Stimulated activated CD4-positive, alpha-beta T cell treated with anti-CD3 and anti-CD28 coated beads, Interleukin-4, amount 100 ng/mL, for 4 hours (primary cell): ENCODE data around the gene ARL6IP1.
"Not testable (repeated sequence)": the region's sequence is repeated elsewhere in the genome, so short reads cannot be mapped to it uniquely, and the experiment has no call there.

Experiments
- DNase-seq, 2 experiments: peaks; one replicate each; pipeline ENCODE4 v3.0.0-alpha.2; 2020

The ARL6IP1 gene

DNA sequence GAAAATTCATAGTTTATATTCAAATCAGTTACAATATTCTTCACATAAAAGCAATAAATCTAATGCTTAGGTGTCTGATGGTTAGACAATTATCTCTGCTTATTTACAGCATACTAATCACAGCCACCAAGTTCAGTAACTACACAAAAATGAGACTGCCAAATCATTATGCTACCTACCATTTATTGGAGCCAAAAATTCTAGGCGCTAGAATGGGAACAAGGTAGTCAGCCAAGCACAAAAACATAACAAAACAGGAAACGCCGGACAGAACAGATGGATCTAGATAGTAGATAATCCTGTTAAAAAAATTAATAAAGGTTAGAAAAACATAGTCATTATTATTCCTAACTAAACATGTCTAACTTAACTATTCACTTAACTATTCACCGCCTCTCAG is 3.6 kb downstream of the ARL6IP1 start:
- no peak for DNase-seq

DNA sequence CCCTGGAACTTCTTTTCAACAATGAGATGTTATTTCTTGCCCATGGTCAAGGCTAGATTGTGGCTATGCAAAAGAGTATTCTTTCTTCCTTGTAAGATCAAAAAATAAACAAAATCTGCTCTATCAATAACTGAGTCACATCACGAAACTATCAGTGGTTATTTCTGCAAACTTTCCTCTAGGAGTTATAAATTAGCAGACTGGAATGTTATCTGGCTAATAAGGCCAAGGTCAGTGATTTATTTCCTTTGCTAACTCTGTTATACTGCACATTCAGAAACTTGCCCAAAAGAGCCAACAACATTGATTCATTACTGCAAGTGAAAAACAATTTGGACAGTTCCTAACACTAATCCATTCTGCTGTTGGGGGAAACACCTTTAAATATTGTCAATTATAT is 5.0 kb downstream of the ARL6IP1 start:
- DNase-seq = no peak

DNA sequence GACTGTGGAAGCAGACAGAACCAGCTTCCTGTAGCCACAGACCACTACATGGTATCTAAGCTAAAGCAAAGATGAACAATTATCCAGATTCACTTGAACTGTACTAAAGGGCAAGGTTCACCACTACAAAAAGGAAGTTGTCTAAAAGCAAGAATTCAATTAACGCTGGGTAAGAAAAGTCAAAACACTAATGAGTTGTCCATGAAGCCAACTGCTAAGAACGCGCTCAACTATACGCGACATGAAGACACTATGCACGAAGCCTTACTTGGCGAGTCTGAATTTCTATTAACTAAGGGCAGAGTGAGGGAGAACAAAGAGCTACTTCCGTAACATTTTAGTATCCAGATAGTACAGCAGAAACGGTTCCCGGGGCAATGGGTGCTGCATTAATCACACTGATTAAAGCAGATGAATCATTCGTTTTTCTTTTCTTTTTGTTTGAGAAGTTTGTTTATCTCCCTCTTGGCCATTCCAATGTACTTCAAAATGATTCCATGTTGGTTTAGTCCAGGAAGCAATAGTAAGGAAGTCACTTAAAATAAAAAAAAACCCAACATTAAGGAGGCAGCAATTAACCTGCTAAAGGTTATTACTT is 8.4 kb downstream of the ARL6IP1 start:
- DNase-seq = no peak

DNA sequence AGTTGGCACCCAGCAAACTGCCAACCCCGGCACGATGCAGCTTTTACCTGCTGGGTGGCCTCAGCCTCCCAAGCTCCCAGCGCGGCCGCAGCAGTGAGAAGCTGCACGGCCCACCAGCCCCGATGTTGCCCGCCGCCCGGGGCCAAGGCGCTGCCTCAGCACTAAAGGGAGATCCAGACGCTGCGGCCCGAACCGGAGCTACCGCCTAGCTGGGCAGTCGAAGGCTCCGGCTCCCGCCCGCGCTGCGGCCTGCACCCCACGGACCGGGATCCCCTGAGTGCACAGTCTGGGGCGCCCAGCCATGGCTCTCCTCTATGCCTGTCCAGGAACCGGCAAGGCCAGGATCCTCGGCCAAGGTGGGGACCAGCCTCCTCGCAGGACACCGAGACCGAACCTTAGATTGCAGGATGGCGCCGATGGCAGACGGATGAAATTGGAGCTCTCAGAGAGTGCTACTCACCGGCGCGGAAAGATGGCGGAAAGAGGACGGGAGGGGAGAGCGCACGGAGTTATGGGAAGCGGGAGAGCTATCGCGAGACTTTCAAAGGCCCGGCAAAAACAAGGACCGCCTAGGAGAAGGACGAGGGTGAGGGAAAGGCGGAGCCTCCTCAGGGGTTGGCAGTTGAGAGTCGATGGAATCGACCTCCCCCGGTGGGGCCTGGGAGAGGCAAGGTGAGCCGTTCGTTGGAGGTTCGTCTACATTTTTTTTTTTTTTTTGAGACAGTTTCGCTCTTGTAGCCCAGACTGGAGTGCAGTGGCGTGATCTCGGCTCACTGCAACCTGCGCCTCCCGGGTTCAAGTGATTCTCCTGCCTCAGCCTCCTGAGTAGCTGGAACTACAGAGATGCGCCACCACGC is 11.3 kb downstream of the ARL6IP1 start, which contains the start of gene RPS15A:
Gene RPS15A, minus strand, starts transcription at position 485 of the 857 bp plus-strand sequence. CDS start 1,221 bp downstream, outside the sequence.
- DNase-seq = peak; percentile 82 to 93

DNA sequence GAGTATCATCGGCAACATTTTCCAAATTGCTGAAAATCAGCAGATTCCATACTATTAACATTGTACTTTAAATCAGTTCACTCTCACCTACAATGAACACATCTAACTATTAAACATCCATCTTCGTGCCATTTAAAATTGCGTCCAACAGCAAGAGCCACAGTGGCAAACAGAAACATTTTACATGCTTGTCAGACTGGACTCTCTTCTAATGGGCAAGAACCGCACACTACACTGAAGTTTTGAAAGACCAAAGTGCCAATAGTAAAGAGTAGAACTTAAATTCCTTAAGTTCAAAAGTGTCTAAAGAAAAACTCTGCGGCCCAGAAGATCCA is 11.9 kb downstream of the ARL6IP1 start:
- DNase-seq = no peak

DNA sequence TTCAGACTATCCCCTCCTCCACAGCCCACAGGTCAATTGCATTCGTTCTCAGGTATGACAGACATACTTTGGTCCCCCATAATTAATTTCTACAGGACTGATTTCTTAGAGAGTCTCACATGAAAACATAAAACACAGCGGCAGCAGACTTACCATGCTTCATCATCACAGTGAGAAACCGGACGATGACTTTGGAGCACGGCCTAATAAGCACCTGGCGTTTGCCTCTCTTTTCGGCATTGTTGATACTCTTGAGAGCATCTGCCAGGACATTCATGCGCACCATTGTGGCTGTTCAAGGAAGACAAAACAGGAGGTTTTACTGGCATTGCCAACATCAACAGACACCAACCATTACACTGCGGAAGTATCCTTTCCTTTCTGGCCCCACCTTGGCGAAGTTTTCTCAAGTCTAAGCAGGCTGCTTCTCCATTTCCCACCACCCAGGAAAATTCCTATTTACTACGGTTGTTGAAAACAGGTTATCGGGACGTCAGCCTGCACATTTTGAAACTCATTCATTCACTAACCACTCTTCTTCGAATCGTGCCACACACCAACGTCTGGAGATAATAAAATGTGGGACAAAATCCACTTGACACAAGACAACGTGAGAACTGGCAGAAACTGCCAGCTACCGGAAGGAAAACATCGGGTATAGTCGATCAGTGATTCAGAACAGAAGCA is 12.4 kb downstream of the ARL6IP1 start:
- DNase-seq = no peak

DNA sequence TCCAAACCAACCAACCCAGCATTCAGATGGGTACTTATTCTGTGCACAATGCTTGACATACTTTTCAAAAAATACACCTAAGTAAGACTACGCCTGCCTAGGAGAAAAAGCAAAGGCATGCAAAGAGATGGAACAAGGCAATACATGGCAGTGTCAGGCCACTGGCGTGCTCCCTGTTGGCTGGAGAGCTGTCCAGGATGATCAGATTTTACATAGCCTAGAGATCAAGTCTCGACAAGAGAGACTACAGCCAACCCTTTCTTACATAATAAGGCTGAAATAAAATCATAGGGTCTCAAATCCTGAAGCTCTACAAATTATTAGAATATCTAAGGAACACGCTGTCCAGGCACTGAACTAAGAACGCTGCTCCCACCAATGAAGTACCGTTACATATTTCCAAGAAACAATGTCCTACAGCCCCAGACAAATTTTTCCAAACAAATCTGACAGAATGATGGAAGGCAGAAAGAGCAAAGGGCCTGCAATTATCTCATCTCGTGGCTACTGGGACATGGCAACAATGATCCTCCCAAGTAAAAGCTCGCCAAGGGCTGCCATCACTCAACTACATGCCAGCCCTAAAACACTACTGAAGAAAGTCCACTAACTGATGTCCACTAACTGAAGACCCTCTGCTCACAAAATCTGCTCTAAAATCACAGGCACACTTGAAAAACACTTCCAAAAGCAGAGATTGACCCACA is 16.3 kb downstream of the ARL6IP1 start:
- no peak for DNase-seq

DNA sequence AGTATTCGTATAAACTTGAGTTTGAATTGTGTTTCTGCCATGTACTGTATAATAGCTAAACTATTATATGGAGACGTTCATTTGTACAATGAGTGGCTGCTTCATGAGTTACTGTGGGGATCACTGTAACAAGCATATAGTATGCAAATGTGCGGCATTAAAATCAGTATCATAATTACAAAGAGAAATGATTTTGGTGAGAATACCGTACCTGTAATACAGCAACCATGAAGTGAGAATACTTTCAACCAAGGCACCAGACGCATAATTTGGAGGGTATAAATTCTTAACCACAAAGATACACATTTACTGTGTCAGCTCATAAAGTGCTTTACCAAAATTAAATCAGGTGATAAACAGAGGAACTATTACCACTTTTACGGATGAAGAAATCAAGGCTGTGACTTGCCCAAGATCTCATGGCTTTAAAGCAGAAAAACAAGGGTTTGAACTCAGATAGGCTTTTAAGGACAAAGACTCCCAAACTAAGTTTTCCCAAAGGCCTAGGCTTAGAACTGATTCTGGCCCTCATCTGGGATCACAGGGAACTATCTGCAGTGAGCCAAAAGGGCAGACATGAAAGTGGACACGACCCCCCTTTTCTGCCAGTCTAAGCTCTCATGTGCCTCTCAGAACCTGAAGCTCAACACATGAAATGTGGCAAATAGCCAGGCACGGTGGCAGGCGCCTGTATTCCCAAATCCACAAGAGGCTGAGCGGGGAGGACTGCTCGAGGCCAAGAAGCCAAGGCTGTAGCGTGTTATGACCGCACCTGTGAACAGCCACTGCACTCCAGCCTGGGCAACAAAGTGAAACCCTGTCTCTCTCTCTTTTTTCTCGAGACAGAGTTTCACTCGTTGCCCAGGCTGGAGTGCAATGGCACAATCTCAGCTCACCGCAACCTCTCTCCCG is 17.7 kb downstream of the ARL6IP1 start:
- no peak for DNase-seq

DNA sequence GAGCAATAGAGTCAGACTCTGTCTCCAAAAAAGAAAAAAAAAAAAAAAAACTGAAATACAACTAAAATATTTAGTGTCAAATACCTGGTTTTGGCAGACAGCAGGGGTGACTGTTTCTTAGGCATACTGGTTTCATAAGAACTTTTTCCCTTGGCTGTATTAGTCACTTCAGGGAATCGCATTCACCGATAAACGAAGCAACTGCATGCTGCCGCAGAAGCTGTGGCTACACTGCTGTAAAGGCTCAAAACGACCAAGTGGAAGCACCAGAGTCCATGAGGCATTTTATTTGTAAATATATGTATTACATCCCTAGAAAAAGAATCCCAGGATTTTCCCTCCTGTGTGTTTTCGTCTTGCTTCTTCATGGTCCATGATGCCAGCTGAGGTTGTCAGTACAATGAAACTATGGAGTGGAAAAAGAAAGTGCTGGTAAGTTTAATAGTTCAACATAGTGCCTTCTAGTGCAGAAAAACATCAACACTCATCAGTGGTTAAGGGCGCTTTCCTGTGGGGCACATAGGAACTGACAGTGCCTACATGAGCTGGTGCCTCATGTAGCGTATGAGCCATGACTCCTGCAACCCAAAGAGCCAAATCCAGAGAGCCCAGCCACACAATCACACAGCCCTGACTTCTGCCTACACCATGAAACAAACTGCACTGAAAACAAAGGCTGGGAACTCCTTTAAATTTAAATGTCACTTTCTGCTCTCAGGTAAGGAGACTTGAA is 18.5 kb downstream of the ARL6IP1 start:
- no peak for DNase-seq

DNA sequence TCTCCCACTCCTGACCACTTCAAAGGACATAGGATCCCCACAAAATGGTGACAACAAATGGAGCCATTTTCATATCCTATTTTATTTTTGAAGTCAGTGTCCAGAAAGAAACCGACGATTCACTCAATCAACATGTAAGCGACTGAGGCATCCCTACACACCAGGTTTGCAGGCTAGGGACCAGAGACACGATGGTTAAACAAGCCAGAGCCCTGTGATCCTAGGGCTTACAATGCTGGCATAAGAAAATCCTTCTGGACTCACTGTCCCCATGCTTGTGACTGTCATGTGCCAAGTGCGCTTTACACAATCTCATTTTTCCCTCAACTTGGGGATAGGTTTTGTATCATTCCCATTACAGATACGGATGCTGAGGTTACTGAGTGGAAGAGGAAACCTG is 20.1 kb downstream of the ARL6IP1 start:
- DNase-seq = not testable (repeated sequence)

DNA sequence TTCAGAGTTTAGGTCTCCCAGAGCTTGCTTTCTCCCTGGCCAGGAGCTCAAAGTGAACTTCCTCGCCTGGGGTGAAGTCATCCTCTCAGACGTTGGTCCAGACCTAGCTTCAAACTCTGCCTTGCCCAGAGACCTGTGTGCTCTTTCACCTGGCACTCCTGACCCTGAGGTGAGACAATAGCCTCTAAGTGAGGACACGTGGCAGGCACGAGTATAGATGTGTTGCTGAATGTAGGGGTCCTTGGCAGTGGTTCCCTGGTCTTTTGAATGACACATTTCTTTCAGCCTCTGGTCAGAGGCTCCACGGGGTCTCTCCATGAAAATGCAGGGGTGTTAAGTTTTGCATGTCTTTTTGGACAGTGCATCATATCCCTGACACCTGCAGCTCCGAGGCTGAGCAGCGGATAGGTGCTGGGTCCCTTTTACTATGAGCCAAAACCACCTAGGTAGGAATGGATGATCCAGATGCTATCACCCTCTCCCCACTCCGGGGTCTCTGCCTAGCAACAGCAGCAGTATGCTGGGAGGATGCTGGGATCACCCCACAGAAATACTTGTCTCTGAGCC is 20.8 kb downstream of the ARL6IP1 start:
- DNase-seq = not testable (repeated sequence)

DNA sequence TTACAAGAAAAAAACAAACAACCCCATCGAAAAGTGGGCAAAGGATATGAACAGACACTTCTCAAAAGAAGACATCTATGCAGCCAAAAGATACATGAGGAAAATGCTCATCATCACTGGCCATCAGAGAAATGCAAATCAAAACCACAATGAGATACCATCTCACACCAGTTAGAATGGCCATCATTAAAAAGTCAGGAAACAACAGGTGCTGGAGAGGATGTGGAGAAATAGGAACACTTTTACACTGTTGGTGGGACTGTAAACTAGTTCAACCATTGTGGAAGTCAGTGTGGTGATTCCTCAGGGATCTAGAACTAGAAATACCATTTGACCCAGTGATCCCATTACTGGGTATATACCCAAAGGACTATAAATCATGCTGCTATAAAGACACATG is 23.7 kb downstream of the ARL6IP1 start:
- DNase-seq = not testable (repeated sequence)

DNA sequence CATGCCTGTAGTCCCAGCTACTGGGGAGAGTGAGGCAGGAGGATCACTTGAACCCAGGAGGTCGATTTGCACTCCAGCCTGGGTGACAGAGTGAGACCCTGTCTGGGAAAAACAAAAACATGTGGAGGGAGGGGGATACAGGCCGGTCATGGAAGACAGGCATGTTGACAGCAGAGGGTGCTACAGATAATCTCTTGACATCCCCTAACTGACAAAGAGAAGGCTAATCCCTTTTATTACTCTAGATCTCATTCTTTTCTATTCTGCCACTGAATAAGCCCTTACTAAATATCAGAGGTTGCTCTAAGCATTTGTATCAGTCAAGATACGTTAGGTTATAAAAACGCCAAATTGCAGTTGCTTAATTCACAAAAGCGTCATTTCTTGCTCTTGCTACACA is 25.0 kb downstream of the ARL6IP1 start:
- DNase-seq = not testable (repeated sequence)

DNA sequence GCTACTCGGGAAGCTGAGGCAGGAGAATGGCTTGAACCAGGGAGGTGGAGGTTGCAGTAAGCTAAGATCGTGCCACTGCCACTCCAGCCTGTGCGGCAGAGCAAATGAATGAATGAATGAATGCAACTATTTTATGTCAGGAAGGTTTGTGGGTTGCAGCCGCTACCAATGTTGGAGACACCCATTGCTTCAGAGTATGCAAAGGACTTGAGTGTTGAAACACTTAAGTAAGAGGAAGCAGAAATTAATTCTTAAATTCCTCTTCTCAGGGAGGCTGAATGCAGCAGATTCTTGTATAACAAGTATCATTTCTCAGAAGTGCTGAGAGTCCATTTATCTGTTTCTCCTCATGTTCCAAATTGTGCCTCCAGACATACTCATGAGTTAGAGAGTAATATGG is 26.7 kb downstream of the ARL6IP1 start:
- not testable (repeated sequence) for DNase-seq

DNA sequence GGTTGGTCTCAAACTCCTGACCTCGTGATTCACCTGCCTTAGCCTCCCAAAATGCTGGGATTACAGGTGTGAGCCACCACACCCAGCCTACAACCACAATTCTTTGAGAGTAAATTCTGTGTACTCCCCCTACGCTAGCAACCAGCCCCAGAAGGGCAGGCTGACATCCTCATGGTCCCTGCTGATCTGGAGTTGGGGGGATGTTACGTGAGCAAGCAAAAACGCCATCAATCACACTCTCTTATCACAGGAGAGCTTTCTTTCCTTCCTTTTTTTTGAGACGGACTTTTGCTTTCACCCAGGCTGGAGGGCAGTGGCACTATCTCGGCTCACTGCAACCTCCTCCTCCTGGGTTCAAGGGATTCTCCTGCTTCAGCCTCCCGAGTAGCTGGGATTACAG is 29.2 kb downstream of the ARL6IP1 start:
- not testable (repeated sequence) for DNase-seq

DNA sequence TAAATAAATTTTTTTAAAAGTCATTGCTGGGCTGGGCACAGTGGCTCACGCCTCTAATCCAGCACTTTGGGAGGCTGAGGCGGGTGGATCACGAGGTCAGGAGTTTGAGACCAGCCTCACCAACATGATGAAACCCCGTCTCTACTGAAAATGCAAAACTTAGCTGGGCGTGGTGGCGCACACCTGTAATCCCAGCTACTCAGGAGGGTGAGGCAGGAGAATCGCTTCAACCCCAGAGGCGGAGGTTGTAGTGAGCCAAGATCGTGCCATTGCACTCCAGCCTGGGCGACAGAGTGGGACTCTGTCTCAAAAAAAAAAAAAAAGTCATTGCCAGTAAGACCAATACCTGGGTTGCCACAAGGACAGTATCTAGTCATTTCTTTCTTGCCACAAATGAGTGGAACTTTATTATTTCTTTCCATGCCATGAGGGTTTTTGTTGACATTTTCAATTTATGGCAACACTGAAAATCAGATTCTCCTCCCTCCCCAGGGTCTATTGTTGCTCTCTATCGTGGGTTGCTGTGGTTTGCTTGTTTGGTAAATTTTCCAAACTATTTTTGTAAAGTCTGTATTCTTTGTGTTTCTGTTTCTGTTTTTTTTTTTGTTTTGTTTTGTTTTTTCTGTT is 30.9 kb downstream of the ARL6IP1 start:
- not testable (repeated sequence) for DNase-seq

DNA sequence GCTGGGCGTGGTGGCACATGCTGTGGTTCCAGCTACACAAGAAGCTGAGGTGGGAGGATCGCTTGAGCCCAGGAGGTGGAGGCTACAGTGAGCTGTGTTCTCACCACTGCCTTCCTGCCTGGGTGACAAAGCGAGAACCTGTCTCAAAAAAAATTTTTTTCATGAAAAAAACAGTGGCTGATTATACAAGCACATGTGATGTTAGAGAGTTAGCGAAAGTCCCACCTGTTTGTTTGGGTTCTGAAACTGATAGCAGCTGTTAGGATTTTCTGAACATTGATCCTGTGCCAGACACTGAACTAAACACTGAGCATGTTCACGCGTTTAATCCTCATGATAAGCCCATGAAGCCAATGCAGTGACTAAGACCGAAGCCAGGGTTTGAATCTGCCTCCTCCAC is 34.1 kb downstream of the ARL6IP1 start:
- DNase-seq = not testable (repeated sequence)

DNA sequence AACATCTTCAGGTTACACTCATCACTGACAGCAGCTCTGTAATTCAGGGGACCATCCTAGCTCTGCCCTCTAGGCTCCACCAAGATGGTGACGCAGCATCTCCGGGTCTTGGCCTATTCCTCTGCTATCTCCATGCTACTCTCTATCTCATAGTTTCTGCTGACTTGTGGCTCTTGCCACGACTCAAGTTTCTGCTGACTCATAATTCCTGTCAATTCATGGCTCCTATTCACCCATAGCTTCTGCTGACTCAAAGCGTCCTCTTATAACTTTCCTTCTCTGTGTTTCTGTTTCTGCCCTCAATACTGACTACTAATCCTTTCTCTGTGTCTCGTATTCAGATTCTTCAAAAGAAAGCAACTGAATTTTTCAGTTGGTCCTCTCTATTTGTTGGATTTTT is 38.6 kb downstream of the ARL6IP1 start:
- DNase-seq = not testable (repeated sequence)

DNA sequence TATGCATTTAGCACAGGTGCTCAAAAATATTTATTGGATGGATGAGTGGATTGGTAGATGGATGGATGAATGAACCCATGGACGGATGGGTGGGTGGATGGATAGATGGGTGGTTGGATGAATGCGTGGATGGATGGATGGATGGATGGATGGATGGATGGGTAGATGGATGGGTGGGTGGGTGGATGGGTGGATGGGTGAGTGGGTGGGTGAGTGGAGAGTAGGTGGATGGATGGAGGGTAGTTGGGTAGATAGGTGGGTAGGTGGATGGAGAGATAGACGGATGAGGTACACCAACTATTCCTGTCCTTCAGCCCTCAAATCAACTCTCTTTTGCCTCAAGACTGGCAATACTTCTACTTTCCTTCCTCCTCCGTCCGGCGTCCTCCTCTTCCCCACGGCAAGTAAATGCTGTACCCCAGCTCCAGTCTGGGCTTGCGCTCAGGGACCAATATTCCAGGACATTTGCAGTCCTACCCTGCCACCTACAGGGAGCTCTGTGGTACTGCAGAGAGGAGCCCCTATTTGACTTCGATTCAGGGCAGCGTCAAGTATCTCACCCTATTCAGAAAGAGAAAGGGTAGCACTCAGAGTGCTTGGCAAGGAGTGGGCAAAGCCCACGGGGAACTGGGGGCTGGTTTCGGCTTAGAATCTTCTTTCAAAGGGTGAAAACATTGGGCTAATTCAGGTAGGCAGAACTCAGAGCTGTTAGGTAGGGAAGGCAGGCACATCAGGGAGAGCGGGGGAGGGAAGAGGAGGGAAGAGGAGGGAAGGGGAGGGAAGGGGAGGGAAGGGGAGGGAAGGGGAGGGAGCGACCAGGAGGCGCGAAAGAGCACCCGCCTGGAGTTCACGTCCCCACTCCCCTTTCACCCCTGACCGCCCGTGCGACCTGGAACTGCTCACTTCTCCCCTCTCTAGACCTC is 41.5 kb downstream of the ARL6IP1 start:
- peak; percentile 20 to 39 for DNase-seq
